Measurements from ENCODE around the gene DUSP2.

- TF ChIP-seq CTCF (IDR thresholded peaks at IDR 0.05), result no peak
- no peak for TF ChIP-seq POLR2A (IDR thresholded peaks at IDR 0.05)
These were observed 11.8 kb upstream of the DUSP2 start for GRCh38 chr2:96156926-96157648.

Data from thyroid gland (tissue), 4 donors.